ENCODE results near the gene ADGRA3. TPM values are rescaled to one million over a fixed set of nuclear protein-coding genes. Genes with fewer than 3 reads are reported as not detected.

The ADGRA3 gene
- total and polyA plus RNA-seq, 3 donors from 2014 or later, result 22.9 to 41.7 (median 36.8) TPM

- H3K36me3 ChIP-seq (ENCODE audit: low read depth, missing control alignments), result no peaks in the 10 kb centered on the region
- intact Hi-C loops (cut with DNase I; ENCODE audit: low total_unique reads), result no loop called here
- DNase-seq, result no peak
- H3K4me3 ChIP-seq, result peak overlapping the region in 1 of 2 donors; percentile 67
- no peaks in the 10 kb centered on the region for H3K4me1 ChIP-seq
- H3K27ac ChIP-seq, result peak overlapping the region; percentile 44 to 83
- 5 to 9% methylated on average over 8 of the region's 8 CpGs for WGBS, 2 donors
- H3K27me3 ChIP-seq, result no peaks in the 10 kb centered on the region
- TF ChIP-seq, protein P1, sequence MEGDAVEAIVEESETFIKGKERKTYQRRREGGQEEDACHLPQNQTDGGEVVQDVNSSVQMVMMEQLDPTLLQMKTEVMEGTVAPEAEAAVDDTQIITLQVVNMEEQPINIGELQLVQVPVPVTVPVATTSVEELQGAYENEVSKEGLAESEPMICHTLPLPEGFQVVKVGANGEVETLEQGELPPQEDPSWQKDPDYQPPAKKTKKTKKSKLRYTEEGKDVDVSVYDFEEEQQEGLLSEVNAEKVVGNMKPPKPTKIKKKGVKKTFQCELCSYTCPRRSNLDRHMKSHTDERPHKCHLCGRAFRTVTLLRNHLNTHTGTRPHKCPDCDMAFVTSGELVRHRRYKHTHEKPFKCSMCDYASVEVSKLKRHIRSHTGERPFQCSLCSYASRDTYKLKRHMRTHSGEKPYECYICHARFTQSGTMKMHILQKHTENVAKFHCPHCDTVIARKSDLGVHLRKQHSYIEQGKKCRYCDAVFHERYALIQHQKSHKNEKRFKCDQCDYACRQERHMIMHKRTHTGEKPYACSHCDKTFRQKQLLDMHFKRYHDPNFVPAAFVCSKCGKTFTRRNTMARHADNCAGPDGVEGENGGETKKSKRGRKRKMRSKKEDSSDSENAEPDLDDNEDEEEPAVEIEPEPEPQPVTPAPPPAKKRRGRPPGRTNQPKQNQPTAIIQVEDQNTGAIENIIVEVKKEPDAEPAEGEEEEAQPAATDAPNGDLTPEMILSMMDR (IDR thresholded peaks at IDR 0.05), result no peak
- no peak for TF ChIP-seq POLR2A (IDR thresholded peaks at IDR 0.05)
- H3K9me3 ChIP-seq, result no peaks in the 10 kb centered on the region
These were observed 1.4 kb downstream of the ADGRA3 start for GRCh38 chr4:22514481-22514880.

DNA sequence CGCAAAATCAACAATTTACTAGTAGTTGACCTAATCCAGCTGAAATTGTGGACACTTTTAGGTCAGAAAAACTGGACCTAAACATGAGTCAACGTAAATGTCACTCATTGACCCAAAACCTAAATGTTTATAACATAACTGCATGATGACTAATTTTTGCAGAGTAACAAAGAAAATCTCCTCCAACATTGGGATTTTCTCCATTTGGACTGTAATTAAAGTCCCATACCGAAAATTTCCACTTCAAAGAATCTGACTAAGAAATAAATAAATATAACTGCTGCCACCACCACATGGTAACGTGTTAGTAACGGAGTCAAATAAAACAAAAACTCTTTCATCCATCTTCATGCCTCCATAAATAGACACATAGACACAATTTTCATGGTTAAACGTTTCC is 1.9 kb downstream of the ADGRA3 start:
- no peak for DNase-seq
- intact Hi-C loops (cut with DNase I; ENCODE audit: low total_unique reads), result no loop called here
- Histone ChIP-seq H3K27ac (no peak overlapping the region), H3K4me1 (no peaks in the 10 kb centered on the region), H3K4me3 (no peak overlapping the region), H3K27me3 (no peaks in the 10 kb centered on the region), H3K9me3 (no peaks in the 10 kb centered on the region), H3K36me3 (ENCODE audit: low read depth, missing control alignments) (no peaks in the 10 kb centered on the region)
- 48 to 50% methylated on average over 6 of the region's 6 CpGs for WGBS, 2 donors
- TF ChIP-seq, protein P1 (IDR thresholded peaks at IDR 0.05), result no peak
- no peak for TF ChIP-seq POLR2A (IDR thresholded peaks at IDR 0.05)

- intact Hi-C loops (cut with DNase I; ENCODE audit: low total_unique reads), result no loop called here
- no peaks in the 10 kb centered on the region for H3K36me3 ChIP-seq (ENCODE audit: low read depth, missing control alignments)
- TF ChIP-seq POLR2A (IDR thresholded peaks at IDR 0.05), result no peak
- TF ChIP-seq, protein P1 (IDR thresholded peaks at IDR 0.05), result no peak
- WGBS, 2 donors, result 71 to 78% methylated on average over 2 of the region's 2 CpGs
- H3K4me3 ChIP-seq, result no peak overlapping the region
- DNase-seq, result no peak
- no peaks in the 10 kb centered on the region for H3K9me3 ChIP-seq
- H3K4me1 ChIP-seq, result no peaks in the 10 kb centered on the region
- no peak overlapping the region for H3K27ac ChIP-seq
- no peaks in the 10 kb centered on the region for H3K27me3 ChIP-seq
These were observed 3.6 kb downstream of the ADGRA3 start for GRCh38 chr4:22512306-22512705.

DNA sequence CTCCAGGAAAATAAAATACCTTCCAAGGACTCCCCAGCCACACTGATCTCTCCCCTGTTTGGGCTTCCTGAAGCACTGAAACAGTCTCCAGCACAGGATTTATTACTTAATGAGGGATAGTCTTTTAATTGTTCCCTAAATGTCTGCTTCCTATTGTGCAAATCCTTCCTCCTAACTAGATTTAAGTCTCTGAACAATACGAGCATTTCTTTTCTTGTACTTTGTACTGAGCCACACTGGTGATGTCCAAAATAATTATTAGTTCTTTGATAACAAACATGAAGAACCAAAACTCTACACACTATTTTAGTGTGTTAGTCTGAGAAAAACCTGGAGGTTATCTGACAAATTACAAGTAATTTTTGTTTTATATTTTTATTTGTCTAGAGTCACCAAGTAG is 5.1 kb downstream of the ADGRA3 start:
- Histone ChIP-seq H3K4me1 (no peaks in the 10 kb centered on the region), H3K27ac (no peak overlapping the region), H3K27me3 (no peaks in the 10 kb centered on the region), H3K36me3 (ENCODE audit: low read depth, missing control alignments) (no peaks in the 10 kb centered on the region), H3K9me3 (no peaks in the 10 kb centered on the region), H3K4me3 (no peak overlapping the region)
- TF ChIP-seq POLR2A (IDR thresholded peaks at IDR 0.05), result no peak
- TF ChIP-seq, protein P1 (IDR thresholded peaks at IDR 0.05), result no peak
- no peak for DNase-seq
- WGBS, 2 donors, result 52 to 53% methylated on average over 1 of the region's 1 CpG
- intact Hi-C loops (cut with DNase I; ENCODE audit: low total_unique reads), result no loop called here

- Histone ChIP-seq H3K4me3 (no peak overlapping the region), H3K27ac (no peak overlapping the region), H3K4me1 (no peaks in the 10 kb centered on the region), H3K36me3 (ENCODE audit: low read depth, missing control alignments) (no peaks in the 10 kb centered on the region), H3K27me3 (no peaks in the 10 kb centered on the region), H3K9me3 (no peaks in the 10 kb centered on the region)
- intact Hi-C loops (cut with DNase I; ENCODE audit: low total_unique reads), result no loop called here
- DNase-seq, result no peak
- 86 to 89% methylated on average over 3 of the region's 3 CpGs for WGBS, 2 donors
- TF ChIP-seq, protein P1 (IDR thresholded peaks at IDR 0.05), result no peak
- no peak for TF ChIP-seq POLR2A (IDR thresholded peaks at IDR 0.05)
These were observed 7.5 kb downstream of the ADGRA3 start for GRCh38 chr4:22508376-22508775.
